Measurements from ENCODE around the gene OR10G8. TPM values are rescaled to one million over a fixed set of nuclear protein-coding genes. Genes with fewer than 3 reads are reported as not detected.
"Not testable (repeated sequence)": the region's sequence is repeated elsewhere in the genome, so short reads cannot be mapped to it uniquely, and the experiment has no call there.

OR10G8 gene, protein sequence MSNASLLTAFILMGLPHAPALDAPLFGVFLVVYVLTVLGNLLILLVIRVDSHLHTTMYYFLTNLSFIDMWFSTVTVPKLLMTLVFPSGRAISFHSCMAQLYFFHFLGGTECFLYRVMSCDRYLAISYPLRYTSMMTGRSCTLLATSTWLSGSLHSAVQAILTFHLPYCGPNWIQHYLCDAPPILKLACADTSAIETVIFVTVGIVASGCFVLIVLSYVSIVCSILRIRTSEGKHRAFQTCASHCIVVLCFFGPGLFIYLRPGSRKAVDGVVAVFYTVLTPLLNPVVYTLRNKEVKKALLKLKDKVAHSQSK
- not detected for polyA plus RNA-seq (ENCODE audit: insufficient read length in 10 of 10)
- long read RNA-seq, donor 1 = 0 reads
- long read RNA-seq, donor 2 = 0 reads
- long read RNA-seq, donor 3 = 0 reads
- long read RNA-seq, donor 4 = 0 reads
- long read RNA-seq, donor 5 = 0 reads
- long read RNA-seq, donor 6 = 0 reads
- long read RNA-seq, donor 7 = 0 reads
- long read RNA-seq, donor 8 = 0 reads
- long read RNA-seq, donor 9 = 0 reads

DNA sequence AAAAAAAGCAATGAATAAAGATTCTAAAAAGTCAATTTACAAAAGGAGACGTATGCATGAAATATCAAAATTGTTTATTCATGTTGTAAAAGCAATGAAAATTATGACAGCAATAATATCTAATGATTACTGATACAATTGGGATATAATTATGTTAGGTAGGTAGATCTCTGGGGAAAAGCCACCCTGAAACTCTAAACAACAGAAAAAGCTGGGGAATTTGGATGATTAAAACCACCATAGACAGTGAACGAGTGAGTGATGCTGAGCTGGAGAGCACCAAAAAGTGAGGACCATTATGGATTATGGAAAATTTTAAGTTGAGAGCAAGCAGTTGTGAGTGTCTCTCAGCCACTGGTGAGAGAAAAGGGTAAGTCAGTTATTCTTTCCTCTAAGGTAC is at the start of gene OR10G8:
Gene OR10G8 (plus strand): TSS at position 301 of the 400 bp plus-strand sequence. CDS start 2,825 bp downstream, outside the sequence.
- DNase-seq = no peak

DNA sequence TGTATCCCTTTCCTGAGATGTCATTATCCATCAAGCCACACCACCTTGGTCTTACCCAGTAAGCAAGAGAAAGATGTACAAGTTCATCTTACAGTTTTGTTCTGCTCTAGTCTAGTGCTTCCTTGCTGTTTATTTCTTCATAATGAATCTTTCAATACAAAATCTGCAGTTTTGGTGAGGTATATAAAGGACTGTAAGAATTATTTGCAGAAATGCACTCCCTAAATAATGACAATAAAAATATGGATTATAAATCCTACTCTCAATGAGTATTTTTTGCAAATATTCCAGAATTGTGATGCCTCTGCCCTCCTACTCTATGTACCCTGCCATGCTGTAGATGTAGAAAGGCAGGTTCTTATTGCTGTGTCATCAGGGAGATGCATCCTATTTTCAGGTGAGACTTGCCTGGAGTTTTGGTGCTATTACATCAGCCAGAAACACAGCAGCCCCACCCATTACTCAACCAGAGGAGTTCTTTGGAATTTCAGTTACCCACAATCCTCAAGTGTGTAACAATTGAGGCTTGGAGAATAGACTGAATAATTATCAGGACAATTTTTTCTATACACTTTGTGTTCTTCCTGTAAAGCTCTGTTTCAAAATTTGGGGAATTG is 48.8 kb upstream of the OR10G8 start, which contains the start of gene OR10S1:
Gene OR10S1 (minus strand): TSS at position 51 of the 617 bp plus-strand sequence. CDS start 117 bp downstream, outside the sequence.
- DNase-seq = no peak

DNA sequence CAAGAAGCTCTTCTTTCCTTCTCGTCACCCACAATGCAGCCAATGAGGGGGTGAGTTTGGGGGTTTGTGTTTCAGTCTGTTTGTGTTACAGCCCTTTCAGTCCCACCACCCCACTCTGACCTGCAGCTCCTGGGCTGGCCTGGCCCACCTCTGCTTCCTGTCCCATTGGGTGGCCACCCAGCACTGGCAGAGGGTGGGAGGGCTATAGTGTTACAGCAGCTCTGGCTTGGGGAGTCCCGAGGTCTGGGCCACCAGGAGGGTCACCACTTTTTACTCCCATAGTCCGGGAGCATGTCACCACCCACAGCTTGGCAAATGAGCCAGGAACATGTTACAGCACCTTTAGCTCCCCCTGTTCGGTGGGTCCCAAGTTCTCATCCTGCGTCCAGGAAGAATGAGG is 47.3 kb upstream of the OR10G8 start:
- no peak for DNase-seq

DNA sequence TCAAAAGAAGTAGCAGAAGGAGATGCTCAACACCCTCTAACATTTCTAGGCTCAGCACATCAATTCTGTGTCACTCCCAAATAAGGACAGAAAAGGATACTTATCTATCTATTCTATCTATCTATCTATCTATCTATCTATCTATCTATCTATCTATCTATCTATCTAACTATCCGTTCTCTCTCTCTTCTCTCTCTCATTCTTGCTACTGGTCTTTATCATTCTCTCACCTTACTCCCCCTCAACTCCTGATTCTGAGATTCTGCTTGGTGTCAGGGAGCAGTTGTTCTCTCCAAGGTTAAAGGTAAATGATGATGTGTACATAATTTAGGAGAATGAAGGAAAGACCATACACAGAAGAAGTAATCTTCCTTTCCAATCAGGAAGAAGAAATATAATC is 31.5 kb upstream of the OR10G8 start, which contains the start of gene OR10G6:
Gene OR10G6 (minus strand): TSS at position 43 of the 400 bp plus-strand sequence. CDS start 0 bp downstream, at position 43.
- no peak for DNase-seq

DNA sequence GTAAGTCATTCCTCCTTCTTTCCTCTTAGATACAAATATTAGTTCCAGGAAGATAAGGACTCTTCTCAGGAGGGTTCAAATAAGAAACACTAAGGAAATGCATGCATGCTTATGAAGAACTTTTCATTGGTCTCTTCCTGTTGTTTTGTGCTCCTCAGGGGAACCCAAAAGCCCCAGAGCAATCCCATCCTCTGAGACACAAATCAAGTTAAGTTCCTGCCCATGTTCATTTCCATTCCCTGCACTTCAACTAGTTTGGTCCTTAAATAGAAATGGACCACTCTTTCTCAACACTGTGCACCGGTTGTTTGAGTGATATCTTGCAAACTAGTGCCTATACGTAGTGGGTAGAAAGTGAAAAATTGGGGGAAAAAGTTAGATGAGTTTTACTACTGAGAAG is 13.9 kb upstream of the OR10G8 start, which contains the start of gene OR10G4:
Gene OR10G4 (plus strand): TSS at position 301 of the 400 bp plus-strand sequence. CDS start 2,578 bp downstream, outside the sequence.
- no peak for DNase-seq

DNA sequence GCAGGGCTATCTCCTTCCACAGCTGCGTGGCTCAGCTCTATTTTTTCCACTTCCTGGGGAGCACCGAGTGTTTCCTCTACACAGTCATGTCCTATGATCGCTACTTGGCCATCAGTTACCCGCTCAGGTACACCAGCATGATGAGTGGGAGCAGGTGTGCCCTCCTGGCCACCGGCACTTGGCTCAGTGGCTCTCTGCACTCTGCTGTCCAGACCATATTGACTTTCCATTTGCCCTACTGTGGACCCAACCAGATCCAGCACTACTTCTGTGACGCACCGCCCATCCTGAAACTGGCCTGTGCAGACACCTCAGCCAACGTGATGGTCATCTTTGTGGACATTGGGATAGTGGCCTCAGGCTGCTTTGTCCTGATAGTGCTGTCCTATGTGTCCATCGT is 10.8 kb upstream of the OR10G8 start:
- DNase-seq = not testable (repeated sequence)

DNA sequence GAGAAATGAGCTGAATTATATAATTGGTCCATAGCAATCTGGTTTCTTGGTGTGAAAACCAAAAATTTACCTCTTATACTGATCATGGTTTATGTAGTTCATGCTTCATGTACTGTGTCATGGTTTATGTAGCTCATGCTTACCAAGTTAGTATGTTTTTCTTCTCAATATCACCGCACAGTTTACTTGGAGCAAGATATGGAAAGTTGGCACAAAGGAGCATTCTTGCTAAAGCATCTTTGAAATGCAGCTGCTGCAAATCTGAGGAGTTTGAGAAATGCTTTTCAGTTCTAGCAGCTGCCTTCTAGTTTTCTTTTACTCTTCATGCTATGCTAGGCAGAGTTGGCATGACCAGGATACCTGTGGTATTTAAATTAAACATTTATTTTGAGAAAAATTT is 10.1 kb downstream of the OR10G8 start:
- peak in 2 of 3 donors; percentile 0 to 18 for DNase-seq

DNA sequence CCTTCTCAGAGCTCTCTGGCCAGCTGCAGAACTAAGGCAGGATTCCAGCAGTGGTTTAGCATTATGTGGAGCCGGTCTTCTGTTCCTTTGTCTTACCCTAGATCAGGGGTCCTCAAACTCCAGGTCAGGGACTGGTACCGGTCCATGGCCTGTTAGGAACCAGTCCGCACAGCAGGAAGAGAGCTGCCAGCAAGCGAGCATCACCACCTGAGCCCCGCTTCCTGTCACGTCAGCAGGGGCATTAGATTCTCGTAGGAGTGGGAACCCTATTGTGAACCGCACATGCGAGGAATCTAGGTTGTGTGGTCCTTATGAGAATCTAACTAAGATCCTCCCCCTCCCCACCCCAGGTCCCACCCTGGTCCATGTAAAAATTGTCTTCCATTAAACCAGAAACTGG is 13.0 kb downstream of the OR10G8 start:
- DNase-seq = no peak

DNA sequence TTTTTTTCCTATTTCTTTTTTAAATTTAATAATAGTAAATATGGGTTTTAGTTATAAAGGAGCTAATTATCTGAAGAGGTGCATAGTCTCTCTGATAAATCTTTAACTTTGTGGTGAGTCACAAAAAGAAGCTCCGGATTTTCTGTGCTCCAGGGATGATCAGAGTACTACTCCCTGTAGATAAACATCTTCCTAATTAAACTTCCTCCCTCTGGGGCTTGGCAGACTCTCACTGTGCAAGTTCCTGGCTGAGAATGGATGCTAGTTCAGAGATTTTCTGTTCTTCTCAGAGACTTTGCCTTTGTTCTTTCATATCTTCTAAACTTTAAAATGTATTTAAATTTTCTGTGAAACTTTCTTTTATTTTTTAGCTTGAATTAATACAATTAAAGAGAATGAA is 14.7 kb downstream of the OR10G8 start, which contains the start of gene OR10G7:
Gene OR10G7 (minus strand): TSS at position 72 of the 400 bp plus-strand sequence. CDS start 2,324 bp downstream, outside the sequence.
- no peak for DNase-seq

DNA sequence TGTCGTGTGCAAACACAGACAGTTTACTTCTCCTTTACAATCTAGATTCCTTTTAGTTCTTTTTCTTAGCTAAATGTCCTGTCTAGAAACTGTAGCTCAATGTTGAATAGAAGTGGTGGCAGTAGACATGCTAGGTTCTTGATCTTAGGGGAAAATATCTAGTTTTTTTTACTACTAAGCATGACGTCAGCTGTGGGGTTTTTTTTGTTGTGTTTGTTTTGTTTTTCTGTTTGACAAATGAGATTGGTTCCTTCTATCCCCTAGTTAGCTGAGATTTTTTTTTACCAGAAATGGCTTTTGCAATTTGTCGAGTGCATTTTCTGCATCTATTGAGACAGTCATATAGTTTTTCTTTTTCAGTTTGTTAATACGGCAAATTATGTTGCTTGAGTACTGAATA is 16.8 kb downstream of the OR10G8 start:
- no peak for DNase-seq

DNA sequence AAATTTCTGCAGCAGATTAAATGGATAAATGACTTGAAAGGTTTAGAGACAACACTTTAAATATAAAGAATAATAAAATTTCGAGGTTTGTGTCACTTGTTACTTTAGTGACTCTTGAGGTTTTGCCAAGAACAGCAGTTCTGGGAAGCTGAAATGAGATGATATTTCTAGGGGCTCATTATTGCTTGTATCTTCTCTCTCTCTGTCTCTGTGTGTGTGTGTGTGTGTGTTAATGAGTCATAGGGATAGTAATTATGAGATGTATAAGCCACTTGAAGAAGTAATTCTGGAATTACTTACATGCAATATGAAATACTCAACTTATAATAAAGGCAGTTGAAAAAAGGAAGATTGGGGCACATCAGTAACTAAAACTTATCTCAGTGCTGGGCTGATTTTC is 24.1 kb downstream of the OR10G8 start:
- DNase-seq = no peak

DNA sequence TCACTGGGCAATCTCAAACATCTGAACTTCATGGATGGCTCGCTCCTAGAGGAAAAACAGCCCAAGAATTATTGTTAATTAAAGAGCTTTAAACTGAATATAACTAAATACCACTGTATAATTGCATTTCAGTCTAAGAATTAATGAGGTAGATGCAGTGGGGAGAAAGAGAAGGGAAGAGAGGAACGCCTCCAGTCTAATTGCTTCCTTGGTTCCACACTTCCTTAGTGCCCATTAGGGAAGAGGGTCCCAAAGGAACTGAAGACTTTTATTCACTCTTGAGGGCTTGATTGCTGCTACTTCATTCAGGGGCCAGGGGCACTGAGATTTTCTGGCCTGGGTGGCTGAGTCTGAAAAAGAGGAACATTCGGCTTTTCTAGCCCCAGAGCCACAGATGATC is 26.4 kb downstream of the OR10G8 start:
- no peak for DNase-seq

DNA sequence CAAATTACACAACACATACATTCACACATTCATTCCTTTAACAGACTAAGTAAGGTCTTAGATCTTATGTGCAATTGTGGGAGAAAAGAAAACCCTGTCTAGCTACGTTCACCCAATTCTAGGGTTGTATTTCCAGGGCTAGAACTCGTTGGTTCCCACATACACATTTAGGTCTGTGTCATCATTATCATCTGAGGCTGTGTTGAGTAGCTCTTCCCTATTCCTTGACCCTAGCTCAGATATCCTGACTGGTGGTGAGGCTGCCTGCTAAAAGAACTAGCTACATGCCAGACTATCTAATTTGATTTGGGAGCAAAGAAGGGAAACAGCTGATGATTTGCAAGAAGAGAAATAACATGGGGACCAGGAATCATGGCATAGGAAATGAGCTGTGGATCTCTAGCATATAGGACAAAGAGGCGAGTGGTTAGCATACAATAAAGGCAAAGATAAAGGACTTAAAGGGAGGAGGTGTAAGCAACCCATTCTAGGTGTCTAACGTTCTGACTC is 42.1 kb downstream of the OR10G8 start:
- DNase-seq = no peak

DNA sequence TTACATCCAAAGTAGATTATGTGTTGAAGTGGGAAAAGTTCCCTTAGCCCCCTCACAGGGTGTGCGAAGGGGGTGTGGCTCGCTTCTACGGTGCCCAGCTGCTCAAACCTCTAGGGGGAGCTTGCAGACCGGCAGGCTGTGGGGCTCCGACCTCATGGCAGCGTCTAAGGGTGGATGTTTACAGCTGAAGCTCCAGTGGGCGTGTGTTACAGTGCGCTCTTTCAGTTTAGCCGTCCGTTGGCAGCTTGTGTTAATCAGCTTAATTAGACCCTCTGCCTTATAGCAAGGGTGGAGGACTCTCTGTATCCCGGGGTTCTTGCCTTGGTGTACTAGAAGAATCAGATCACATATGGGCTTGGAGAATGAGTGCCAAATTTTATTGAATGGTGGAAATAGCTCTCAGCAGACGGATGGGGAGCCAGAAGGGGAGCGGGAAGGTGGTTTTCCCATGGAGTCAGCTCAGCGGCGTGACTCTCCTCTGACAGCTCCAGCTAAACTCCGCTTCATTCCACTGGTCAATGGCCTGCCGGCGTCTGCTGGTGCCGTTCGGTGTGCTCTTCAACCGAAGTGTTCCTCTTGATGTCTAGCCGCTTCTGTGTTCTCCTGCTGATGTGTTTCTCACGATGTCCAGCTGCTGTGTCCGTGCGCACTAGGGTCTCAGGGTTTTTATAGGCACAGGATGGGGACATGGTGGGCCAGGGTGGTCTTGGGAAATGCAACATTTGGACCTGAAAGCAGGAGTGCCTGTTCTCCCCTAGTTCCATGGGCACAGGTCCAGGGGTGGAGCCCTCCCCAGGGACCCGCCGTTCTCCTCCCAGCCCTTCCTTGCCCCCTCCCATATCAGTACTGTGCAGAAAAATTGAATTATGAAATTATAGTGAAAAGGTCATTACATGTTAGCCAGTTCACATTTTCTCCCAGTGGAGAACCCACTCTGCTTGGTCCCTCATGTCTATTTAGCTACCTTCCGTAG is 43.1 kb downstream of the OR10G8 start:
- DNase-seq = peak; percentile 22 to 57 (median 24)

DNA sequence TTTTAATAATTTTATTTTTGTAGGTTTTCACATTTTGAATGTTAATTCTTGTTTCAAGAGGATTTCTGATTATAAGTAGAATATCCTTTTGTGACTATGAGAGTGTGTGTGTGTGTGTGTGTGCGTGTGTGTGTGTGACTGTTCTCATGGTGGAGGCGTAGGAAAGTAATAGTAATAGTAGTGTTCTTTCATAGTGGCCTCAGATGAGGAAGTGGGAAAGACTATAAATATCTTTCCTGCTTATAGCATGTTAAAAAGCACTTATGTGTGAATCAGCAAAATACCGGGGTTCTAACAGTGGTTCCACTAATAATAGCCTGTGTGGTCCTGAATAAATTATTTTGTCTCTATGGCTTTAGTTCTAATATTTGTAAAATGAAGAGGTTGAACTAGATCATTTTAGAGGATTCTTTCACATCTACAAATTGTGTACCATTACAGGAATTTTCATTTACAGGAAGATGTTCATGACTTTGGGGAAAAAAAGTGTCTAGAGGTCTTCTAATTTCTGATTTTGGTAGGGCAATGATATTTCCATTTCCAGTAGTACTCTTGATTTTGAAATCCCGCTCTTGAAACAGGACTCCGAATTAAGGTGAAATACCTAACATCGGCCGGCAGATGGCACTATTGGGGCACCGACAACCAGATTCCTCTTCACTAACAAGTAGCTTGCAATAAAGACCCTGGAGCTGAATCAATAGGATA is 44.5 kb downstream of the OR10G8 start:
- peak; percentile 64 to 86 (median 80) for DNase-seq

DNA sequence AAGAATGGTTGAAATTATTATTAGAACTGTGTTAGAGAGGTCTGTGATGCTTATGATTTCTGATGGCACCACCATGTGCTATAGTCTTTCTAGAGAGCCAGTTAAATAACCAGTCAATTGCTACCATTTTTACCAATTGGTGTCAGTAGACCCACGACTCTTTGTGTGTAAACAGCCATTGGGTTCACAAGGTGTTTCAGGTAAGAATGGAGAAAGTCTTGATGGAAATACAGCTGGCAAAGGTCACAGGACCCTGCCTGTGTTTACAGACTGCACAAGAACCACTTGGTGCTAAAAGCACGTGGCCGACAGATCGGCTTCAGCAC is 45.0 kb downstream of the OR10G8 start:
- no peak for DNase-seq

DNA sequence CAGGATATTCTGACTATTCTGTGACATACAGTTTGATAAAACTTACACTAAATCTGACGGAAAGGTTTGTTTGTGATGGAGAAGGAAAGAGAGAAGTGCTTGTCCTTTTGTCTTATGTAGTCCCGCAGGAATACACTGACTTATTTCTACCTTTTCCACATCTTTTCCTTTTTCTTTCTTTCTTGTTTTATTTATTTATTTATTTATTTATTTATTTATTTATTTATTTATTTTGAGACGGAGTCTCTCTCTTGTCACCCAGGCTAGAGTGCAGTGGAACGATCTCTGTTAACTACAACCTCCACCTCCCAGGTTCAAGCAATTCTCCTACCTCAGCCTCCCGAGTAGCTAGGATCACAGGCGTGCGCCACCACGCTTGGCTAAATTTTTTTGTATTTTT is 45.5 kb downstream of the OR10G8 start:
- DNase-seq = no peak

DNA sequence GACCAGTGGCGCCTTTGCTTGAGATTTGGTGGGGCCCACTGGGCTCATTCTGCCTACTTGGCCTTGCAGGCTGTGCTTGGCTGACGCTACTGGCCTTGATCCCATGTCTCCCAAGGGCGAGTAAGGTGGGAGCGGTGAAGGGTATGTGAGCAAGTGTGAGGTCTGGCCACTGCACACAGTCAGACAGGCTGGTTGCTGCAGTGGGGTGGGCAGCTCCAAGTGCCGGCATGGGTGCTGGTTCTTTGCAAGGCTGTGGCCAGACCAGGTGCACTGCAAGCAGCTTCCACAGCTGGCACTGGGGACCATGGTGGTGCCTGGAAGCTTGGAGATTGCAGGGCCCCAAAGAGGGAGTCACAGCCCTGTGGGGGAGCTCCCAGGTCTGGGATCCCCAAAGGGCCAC is 48.0 kb downstream of the OR10G8 start:
- no peak for DNase-seq

DNA sequence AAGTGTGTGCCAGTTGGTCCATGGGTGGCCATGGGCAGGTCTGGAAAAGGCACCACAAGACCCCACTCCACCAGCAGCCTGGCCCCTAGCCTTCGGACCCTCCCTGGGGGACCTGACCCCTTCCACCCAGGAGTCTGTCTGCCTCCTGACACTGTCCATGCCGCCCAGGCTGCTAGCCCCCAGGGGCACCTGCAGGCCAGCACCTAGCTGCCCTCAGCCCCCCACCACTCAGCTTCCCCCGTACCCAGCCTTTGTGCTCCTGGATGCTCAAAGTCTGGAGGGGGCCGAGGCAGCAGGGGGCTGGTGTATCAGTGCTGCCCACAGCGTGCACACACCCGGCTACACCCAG is 48.9 kb downstream of the OR10G8 start:
- DNase-seq = no peak

DNA sequence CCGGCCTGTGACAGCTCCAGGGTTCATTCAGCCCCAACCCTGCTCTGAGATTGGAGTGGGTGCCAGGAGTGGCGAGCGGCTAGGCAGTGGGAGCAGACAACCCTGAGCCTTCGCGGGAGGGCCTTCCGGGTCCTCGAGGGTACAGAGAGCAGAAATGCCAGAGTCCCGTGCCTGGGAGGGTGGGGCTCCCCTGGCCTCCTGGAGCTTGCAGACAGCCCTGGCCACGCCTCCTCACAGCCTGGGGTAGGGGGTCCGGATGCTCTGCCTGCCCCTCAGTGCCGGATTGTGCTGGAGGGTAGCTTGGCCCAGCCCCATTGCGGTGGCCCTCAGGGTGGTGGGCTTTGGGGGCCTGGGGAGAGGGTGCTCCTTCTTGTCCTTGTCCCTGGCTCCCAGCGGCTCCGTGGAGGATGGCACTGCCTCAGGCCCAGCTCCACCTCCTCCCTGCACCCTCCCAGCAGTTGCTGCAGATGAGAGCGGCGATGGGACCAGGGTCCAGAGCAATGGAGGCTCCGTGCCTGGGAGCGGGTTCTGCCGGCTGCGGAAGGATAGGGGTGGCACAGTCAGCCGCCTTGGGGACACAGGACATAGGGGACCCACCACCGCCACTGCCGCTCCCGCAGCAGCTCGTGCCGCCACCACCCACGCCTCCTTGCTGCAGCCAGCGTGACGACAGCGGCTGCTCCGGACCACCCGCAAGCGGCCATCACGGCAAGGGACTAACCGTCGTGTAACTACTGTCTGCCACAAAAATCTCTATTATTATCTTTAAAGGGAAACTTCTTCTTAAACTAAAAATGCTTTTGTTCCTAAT is 49.4 kb downstream of the OR10G8 start:
- DNase-seq = peak in 1 of 3 donors; percentile 55
